T1000 (cell line): Measurements from ENCODE around the gene CYTH4.
"Not testable (repeated sequence)": the region's sequence is repeated elsewhere in the genome, so short reads cannot be mapped to it uniquely, and the experiment has no call there.

ENCODE experiments used
- DNase-seq: peaks from one replicate; lab custom pipeline; 2025; ENCODE audit warnings: mixed read lengths; lab: John Stamatoyannopoulos, UW

CYTH4 gene

GRCh38 chr22:37282385-37282677 is at the start of gene CYTH4:
Gene CYTH4 (plus strand): TSS chr22:37282508. CDS start chr22:37282570, 62 bp downstream.
- DNase-seq, result no peak

GRCh38 chr22:37233371-37233750 is 48.9 kb upstream of the CYTH4 start:
- DNase-seq, result not testable (repeated sequence)

DNA sequence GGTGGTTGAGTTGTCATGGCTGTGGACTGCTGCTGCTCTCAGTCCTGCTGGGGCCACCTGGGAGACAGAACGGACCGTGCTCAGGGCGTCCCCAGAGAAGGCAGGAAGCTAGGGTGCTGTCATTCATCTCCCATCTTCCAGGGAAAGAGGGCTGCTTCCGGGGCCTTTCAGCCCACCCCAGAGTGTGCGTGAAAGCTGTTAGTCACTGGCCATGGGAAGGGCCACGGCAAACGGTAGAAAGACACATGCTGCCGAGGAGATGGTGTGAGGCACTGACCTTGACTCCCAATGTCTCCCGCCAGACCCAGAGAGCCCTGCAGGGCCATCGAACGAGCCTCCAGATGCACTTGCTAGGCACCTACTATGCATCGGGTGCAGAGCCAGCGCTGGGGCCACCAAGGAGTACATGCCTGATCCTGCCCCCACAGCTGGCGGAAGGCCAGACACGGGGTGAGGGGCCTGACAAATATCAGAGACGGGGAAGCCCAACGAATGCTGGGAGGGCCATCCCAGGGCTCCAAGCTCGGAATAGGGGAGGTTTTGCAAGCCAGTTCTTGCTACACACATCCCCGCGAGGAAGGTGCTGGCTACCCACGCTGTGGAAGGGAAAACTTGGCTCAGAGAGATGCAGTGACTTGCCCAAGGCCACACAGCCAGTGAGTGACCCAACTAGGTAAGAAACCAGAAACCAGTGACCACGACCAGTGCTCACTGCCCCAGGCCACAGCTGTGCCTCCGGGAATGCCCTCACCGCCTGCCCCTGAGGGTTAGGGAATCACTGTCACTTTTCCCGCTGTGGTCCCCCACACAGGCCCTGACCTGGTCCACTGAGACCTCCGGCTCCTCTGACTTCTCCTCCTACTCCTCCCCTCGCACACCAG is 48.3 kb upstream of the CYTH4 start:
- DNase-seq, result no peak

- DNase-seq, result no peak
Measured at GRCh38 chr22:37234736-37235711, 47.3 kb upstream of the CYTH4 start.

GRCh38 chr22:37235897-37236607 is 46.3 kb upstream of the CYTH4 start:
- no peak for DNase-seq

GRCh38 chr22:37237371-37238268 is 44.7 kb upstream of the CYTH4 start:
- no peak for DNase-seq

DNA sequence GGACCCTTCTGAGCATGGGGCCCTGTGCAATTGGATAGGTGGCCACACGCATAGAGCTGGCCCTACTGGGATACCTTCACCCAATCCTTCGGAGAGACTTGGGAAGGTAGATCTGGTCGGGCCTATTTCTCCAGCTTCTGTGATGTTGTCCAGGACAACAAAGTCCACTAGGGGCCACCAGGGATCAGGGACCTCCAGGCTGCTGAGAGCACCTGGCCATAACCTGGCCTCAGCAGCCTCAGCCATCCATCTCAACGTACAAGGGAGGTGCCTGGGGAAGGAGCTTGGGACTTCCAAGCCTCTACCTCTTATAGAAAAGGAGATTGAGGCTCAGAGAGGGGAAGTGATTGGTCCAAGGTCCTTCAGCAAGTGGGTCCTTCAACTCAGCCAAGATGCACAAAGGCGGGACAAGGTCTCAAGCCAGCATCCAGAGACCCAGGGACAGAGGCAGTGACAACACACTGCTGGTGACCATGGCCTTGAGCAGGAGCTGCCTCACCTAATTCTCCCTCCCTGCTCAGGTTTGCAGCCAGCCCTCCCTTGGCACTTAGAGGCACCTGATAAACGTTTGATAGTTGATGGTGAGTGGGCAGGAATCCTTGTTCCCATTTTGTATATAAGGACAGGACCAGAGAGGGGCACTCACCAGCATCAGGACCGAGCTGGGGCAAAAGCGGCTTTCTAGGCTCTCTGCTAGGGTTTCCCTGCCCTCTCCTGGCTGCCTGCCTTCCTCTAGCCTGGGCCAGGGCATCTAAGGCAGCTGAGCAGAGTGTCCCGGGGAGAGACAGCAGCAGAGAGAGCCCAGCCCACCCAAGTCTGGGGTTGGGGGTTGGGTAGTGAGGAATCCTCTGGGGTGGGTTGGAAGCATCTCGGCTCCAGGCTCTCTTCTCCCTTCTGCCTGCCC is 42.7 kb upstream of the CYTH4 start:
- no peak for DNase-seq

DNA sequence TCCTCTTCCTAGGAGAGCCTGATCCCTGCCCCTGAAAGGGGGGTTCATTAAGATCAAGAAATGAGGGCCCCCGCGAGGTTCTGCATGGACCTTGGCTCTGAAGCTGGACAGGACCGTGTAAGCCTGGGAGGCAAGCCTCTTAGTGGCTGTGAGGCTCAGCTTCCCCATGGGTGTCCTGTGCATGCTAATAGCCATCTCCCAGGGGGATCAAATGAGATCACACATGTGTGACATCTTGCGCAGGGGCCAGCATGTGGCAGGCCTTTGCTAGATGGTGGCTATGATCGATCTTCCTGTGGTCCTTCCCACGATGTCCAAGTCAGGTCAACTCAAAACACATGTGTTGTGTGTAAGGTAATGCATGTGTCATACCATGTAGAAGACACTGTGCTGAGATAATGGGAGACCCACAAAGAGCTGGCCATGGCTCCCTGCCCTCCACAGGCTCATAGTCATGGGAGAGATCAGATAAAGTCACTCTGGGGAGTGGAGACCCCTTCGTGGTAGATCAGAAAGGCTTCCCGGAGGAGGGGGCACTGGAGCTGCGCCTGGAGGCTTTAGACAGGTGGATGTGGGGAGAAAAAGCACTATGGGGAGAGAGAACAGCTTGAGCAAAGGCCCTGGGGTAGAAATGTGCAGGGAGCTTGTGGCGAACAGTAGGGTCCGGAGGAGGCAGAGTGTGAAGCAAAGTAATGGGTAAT is 41.9 kb upstream of the CYTH4 start:
- DNase-seq, result no peak

DNA sequence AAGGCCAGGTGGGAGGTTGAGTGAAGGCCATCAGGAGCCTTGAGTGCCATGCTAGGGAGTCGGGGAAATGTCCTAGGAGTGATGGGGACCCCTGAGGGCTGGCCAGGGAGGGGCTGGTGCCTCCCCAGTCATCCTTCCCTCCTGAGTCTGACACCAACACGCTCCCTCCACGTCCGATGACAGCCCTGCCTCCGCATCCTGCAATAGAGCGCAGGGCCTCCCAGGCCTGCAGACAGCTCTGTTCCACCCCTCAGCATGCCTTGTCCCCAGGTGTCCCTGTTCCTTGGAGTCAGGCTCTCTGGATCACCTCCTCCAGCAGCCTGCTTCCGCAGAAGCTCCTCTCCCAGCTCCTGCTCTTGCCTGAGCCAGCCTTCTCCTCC is 41.4 kb upstream of the CYTH4 start:
- no peak for DNase-seq

- no peak for DNase-seq
Measured at GRCh38 chr22:37241351-37242142, 40.8 kb upstream of the CYTH4 start.

DNA sequence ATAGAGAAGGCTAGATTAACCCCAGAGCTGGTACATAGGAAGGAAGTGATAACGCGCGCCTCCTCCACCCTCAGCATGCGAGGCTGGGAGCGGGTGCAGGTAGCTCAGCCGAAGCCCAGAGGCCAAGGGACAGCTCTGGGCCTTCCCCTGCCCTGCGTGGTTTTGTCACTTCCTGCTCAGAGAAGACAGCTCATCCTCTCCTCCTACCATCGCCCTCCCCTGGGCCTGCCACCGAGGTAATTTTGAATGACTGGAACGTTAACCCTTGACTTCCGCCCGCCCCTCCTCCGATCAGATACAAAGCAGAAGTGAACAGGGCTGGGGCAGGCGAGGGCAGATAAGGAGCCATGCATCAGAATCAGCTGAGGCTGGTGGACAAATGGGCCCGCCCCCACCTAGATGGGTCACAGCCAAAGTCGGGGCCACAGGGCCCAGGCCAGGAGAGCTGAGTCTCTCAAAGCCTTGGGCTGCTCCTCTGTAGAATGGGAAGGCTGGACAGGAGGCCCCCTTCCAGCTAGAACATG is 39.9 kb upstream of the CYTH4 start:
- DNase-seq, result no peak

DNA sequence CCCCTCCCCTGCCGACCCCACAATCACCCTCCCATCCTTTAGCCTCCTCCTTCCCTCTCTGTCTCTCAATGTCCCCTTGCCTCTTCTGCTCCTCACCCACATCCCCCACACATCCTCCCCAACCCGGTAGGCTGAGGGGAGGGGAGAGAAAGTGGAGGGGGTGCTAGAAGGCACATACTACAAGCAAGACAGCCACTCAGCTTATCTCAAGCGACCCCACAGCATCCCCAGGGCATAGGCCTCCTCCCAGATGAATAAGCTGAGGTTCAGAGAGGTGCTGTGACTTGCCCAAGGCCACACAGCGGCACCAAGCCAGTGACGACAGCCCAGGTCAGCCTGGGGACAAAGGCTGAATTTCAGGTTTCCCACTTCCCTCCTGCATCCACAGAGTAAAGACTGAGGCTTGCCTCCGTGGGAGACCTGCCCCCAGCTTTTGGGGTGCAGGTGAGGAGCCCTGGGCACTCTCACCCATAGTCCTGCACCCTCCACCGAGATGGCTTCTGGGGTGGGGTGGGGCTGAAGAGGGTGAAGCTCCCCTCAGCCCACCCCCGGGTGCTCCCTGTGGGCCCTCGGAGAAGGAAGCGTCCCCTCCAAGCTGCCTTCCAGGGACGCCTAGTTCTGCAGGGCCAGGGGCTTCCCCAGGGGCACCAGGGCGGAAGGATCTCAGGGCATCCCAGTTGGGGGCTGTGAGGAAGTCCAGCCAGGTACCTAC is 38.8 kb upstream of the CYTH4 start:
- no peak for DNase-seq

- DNase-seq, result no peak
Measured at GRCh38 chr22:37244114-37244921, 38.0 kb upstream of the CYTH4 start, which contains the start of gene RAC2. Gene RAC2 (minus strand): TSS chr22:37244269. CDS start chr22:37244148, 121 bp downstream.

- no peak for DNase-seq
Measured at GRCh38 chr22:37244922-37245722, 37.2 kb upstream of the CYTH4 start.

- DNase-seq, result no peak
Measured at GRCh38 chr22:37245740-37246139, 36.6 kb upstream of the CYTH4 start.

DNA sequence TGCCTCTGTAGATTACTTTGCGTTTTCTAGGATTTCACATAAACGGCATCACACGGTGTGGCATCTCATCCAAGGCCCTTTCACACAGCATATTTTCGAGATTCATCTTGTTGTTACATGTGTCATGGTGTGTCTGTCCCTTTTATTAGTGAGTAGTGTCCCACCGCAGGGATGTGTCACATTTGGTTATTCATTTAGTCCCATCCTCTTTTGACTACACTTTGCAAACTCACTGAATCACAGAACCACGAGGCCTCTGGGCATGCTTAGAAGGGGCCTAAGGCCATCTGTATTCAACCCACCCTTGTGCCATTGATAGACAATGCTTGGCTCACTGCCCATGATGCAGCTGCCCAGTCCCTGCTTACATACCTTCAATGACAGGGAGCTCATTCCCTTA is 34.1 kb upstream of the CYTH4 start:
- no peak for DNase-seq
